ENCODE measurements around the gene SPOCK1. TPM values are rescaled to one million over a fixed set of nuclear protein-coding genes. Genes with fewer than 3 reads are reported as not detected.

The SPOCK1 gene
- total and polyA plus RNA-seq, 8 donors, result 0.46 to 15.6 (median 9.2) TPM

DNA sequence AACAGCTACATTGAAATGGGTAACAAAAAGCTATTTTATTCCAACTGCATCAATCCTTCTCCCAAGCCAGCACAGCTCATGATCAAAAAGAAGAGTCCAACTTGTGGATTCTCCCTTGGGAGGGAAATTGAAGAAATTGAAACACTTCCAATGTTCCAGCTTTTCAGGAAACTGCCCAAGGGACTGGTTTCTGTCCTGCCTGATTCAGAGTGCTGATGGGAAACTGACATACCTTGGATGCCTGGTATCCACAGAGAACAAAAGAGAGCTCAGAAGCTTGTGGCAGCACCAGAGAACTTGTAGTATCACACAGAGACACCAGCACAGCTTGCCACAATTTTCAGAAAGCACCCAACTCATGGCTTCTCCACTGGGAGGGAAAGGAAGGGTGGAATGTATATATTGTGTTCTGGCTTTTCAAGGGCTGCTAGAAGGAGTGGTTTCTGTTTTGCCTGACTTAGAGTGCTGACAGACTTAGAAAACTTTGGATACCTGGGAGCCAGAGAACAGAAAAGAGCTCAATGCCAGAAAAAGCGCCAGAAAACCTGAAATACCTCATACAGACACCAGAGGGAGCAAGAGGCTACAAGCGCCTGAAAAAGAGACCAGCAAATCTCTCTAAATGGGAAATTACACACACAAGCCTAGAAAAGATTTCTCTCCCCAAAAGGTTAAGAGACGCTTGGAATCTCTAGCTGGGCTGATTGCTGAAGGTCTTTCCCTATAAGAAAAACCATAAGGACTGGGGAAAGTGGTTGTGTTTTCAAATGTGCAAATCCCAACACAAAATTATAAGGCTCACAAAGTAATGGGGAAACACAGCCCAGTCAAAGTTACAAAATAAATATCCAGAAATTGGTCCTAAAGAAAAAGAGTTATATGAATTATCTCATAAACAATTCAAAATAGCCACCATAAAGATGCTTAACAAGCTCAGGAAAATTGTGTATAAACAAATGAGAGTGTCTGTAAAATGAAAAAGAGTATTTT is 178.8 kb downstream of the SPOCK1 start:
- 2 to 6% (median 3%) methylated on average over 3 of the region's 3 CpGs for WGBS, 5 donors
- intact Hi-C loops (cut with DNase I; ENCODE audit: low total_unique reads), result loop anchor here (5.0 kb wide), 1 partner anchor 177 kb away; the partner anchor contains the start of gene SPOCK1
- H3K36me3 ChIP-seq, result no peaks in the 10 kb centered on the region
- TF ChIP-seq, protein P1, sequence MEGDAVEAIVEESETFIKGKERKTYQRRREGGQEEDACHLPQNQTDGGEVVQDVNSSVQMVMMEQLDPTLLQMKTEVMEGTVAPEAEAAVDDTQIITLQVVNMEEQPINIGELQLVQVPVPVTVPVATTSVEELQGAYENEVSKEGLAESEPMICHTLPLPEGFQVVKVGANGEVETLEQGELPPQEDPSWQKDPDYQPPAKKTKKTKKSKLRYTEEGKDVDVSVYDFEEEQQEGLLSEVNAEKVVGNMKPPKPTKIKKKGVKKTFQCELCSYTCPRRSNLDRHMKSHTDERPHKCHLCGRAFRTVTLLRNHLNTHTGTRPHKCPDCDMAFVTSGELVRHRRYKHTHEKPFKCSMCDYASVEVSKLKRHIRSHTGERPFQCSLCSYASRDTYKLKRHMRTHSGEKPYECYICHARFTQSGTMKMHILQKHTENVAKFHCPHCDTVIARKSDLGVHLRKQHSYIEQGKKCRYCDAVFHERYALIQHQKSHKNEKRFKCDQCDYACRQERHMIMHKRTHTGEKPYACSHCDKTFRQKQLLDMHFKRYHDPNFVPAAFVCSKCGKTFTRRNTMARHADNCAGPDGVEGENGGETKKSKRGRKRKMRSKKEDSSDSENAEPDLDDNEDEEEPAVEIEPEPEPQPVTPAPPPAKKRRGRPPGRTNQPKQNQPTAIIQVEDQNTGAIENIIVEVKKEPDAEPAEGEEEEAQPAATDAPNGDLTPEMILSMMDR (IDR thresholded peaks at IDR 0.05), result peak in 5 of 7 experiments; percentile 5 to 79 (median 75)
- TF ChIP-seq POLR2AphosphoS5 (IDR thresholded peaks at IDR 0.05), result no peak
- H3K4me3 ChIP-seq, result no peak overlapping the region
- no peaks in the 10 kb centered on the region for H3K9me3 ChIP-seq
- no peak overlapping the region for H3K27ac ChIP-seq
- H3K27me3 ChIP-seq, result peaks cover 0 to 10% (median 0%) of the 10 kb centered on the region in 3 donors
- DNase-seq, result peak; percentile 29 to 76
- peaks cover 0 to 7% (median 0%) of the 10 kb centered on the region in 4 donors for H3K4me1 ChIP-seq

DNA sequence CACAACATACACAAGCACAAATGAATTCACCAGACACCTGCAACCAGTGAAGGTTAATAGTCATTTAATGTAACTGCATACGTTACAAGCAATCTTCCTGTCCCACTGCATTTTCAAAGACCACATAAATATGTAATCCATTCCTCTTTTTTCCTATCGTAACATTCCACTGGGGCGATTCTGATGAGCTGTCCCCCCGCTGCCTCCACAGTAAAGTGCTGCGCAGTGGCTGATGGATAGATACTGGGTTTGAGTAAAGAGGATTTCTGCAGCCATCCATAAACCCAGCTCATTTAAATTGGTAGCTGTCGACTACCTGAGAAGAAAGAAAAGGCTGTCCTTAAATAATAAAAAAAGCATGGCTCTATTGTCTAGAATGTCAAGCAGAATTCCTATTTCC is 181.1 kb downstream of the SPOCK1 start:
- Histone ChIP-seq H3K4me1 (peaks cover 0 to 7% (median 0%) of the 10 kb centered on the region in 4 donors), H3K9me3 (no peaks in the 10 kb centered on the region), H3K27ac (no peak overlapping the region), H3K27me3 (peaks cover 0 to 10% (median 0%) of the 10 kb centered on the region in 3 donors), H3K36me3 (no peaks in the 10 kb centered on the region), H3K4me3 (no peak overlapping the region)
- DNase-seq, result no peak
- intact Hi-C loops (cut with DNase I; ENCODE audit: low total_unique reads), result no loop called here
- no peak for TF ChIP-seq EP300 (IDR thresholded peaks at IDR 0.05)
- no peak for TF ChIP-seq POLR2AphosphoS5 (IDR thresholded peaks at IDR 0.05)
- TF ChIP-seq, protein P1 (IDR thresholded peaks at IDR 0.05), result no peak
- no peak for TF ChIP-seq POLR2A (IDR thresholded peaks at IDR 0.05)
- WGBS, 5 donors, result 90 to 94% (median 91%) methylated on average over 6 of the region's 6 CpGs

DNA sequence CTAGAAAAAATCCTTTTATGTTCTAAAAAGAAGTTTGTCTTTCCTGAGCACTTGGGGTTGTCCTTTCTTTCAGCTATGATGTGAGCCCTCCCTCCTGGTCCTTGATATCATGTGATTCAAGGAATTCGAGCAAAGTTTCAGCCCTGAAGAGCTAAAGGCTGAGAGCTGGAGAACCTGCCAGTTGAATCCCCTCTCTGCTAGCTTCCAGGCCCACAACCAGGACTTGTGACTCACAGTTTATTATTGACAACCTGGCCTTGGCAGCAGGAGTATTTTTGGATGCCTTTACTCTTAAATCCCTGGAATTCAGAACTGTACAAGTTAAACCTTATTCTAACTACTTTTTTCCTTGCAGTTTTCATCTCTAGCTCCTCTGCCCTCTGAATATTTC is 182.8 kb downstream of the SPOCK1 start:
- intact Hi-C loops (cut with DNase I; ENCODE audit: low total_unique reads), result no loop called here
- Histone ChIP-seq H3K27me3 (peaks cover 0 to 10% (median 0%) of the 10 kb centered on the region in 3 donors), H3K9me3 (no peaks in the 10 kb centered on the region), H3K4me1 (peaks cover 0 to 7% (median 0%) of the 10 kb centered on the region in 4 donors), H3K36me3 (no peaks in the 10 kb centered on the region), H3K4me3 (no peak overlapping the region), H3K27ac (no peak overlapping the region)
- no peak for DNase-seq
- WGBS, 5 donors, result 26 to 50% (median 32%) methylated on average over 1 of the region's 1 CpG
- no peak for TF ChIP-seq POLR2A (IDR thresholded peaks at IDR 0.05)
- TF ChIP-seq EP300 (IDR thresholded peaks at IDR 0.05), result no peak
- TF ChIP-seq POLR2AphosphoS5 (IDR thresholded peaks at IDR 0.05), result no peak
- TF ChIP-seq, protein P1 (IDR thresholded peaks at IDR 0.05), result no peak

DNA sequence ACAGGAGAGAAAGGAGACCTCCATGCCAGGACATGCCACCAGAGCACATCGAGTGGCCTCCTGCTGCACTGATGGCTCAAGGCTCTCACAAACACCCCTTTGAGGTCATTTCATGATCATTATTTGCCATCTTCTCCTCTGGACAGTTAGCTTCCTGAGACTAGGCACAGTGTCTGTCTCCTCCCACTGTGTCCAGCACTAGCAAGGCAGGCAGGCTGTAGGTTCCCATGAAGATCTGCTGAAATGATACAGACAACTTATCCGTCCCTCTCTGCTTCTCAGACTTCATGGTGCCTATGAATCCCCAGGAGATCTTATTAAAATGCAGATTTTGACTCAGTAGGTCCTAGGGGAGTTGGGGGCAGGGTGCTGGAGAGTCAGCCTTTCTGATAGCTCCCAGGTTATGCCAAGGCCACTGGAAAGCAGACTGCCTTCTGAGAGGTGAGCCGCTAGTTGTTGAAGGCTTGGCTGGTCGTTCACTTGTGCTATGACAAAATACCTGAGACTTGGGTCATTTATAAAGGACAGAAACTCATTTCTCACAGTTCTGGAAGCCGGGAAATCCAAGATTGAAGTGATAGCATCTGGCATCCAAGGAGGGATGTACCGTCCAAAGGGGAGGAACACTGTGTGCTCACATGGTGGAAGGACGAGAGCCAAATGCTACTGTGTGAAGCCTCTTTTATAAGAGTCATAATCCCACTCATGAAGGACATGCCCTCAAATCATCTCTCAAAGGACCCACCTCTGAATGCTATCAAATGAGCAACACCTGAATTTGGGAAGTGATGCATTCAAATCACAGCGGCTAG is 183.4 kb downstream of the SPOCK1 start:
- intact Hi-C loops (cut with DNase I; ENCODE audit: low total_unique reads), result no loop called here
- H3K36me3 ChIP-seq, result no peaks in the 10 kb centered on the region
- H3K27me3 ChIP-seq, result peaks cover 0 to 10% (median 0%) of the 10 kb centered on the region in 3 donors
- no peak for DNase-seq
- H3K4me3 ChIP-seq, result no peak overlapping the region
- H3K4me1 ChIP-seq, result peaks cover 0 to 7% (median 0%) of the 10 kb centered on the region in 4 donors
- H3K27ac ChIP-seq, result no peak overlapping the region
- TF ChIP-seq EP300 (IDR thresholded peaks at IDR 0.05), result no peak
- no peak for TF ChIP-seq POLR2AphosphoS5 (IDR thresholded peaks at IDR 0.05)
- TF ChIP-seq POLR2A (IDR thresholded peaks at IDR 0.05), result no peak
- TF ChIP-seq, protein P1 (IDR thresholded peaks at IDR 0.05), result no peak
- H3K9me3 ChIP-seq, result no peaks in the 10 kb centered on the region
- 76 to 87% (median 79%) methylated on average over 7 to 8 of the region's 8 CpGs for WGBS, 5 donors

All from stomach (tissue), 9 donors.